IMR-90 (cell line): ENCODE data around the gene MRPL58. TPM values are rescaled to one million over a fixed set of nuclear protein-coding genes. Genes with fewer than 3 reads are reported as not detected.

ENCODE experiments used
- ATAC-seq: fragments of 200-7000 bp; cut with Tn5 transposase; 2 replicates; pipeline ENCODE4 v1.9.1; 2020; ENCODE audit warnings: low read depth, mild to moderate bottlenecking, moderate library complexity
- BruUV-seq: library from RNA; stranded (reverse); fragments of 400-500 nt; replicated peaks from 2 replicates; lab custom pipeline; 2021; lab: Mats Ljungman, UMichigan
- CTCF ChIA-PET: fragments of 300-600 bp; formaldehyde crosslinking; extraction: SDS; loops from one replicate; lab custom pipeline; 2021; ENCODE audit warnings: antibody characterized with exemption; lab: Yijun Ruan, JAX
- POLR2A ChIA-PET: fragments of 300-600 bp; sonication (Branson Sonifier 250); formaldehyde crosslinking; loops from one replicate; lab custom pipeline; 2022; ENCODE audit warnings: antibody characterized with exemption; ENCODE audit not compliant: unreplicated experiment; lab: Charles Lee
- DNase-seq: peaks from one replicate; pipeline ENCODE4 v3.0.0; 2013
- H2AFZ ChIP-seq: replicated peaks from 2 replicates; pipeline ENCODE3; 2013; ENCODE audit warnings: low read length, mild to moderate bottlenecking; ENCODE audit not compliant: poor library complexity
- H2AK5ac ChIP-seq: 2 replicates; pipeline ENCODE4 v1.6.1; 2013; ENCODE audit warnings: low read depth, low read length, inconsistent platforms
- H2AK9ac ChIP-seq: replicated peaks from 2 replicates; pipeline ENCODE3; 2013; ENCODE audit warnings: mild to moderate bottlenecking, low read depth, low read length, moderate library complexity; ENCODE audit not compliant: poor library complexity
- H2BK120ac ChIP-seq: 2 replicates; pipeline ENCODE4 v1.6.1; 2013; ENCODE audit warnings: low read depth, low read length, inconsistent platforms
- H2BK15ac ChIP-seq: 3 replicates; pipeline ENCODE4 v1.6.1; 2013; ENCODE audit warnings: low read depth, low read length, inconsistent platforms
- H2BK20ac ChIP-seq: 2 replicates; pipeline ENCODE4 v1.6.1; 2013; ENCODE audit warnings: low read depth, mild to moderate bottlenecking, inconsistent platforms, low read length, moderate library complexity
- H2BK5ac ChIP-seq: 2 replicates; pipeline ENCODE4 v1.6.1; 2013; ENCODE audit warnings: mild to moderate bottlenecking, low read depth, low read length, inconsistent platforms; ENCODE audit not compliant: poor library complexity, severe bottlenecking
- H3K14ac ChIP-seq: replicated peaks from 2 replicates; pipeline ENCODE4 v1.6.1; 2013; ENCODE audit warnings: low read depth, low read length, inconsistent platforms
- H3K18ac ChIP-seq: 2 replicates; pipeline ENCODE4 v1.6.1; 2013; ENCODE audit warnings: low read depth, low read length, control low read depth
- H3K23ac ChIP-seq: 2 replicates; pipeline ENCODE4 v1.6.1; 2013; ENCODE audit warnings: low read depth, low read length, inconsistent platforms
- H3K27ac ChIP-seq: 2 replicates; pipeline ENCODE4 v1.5.1; 2013; ENCODE audit warnings: mild to moderate bottlenecking, control low read depth, low read length; ENCODE audit not compliant: insufficient read depth
- H3K27me3 ChIP-seq: 2 replicates; pipeline ENCODE4 v1.6.1; 2013; ENCODE audit warnings: low read length; ENCODE audit not compliant: control insufficient read depth, insufficient read depth
- H3K36me3 ChIP-seq: 2 replicates; pipeline ENCODE4 v1.6.1; 2013; ENCODE audit warnings: low read length, mixed read lengths; ENCODE audit not compliant: control insufficient read depth, insufficient read depth
- H3K4ac ChIP-seq: 2 replicates; pipeline ENCODE4 v1.6.1; 2013; ENCODE audit warnings: low read depth, low read length, inconsistent platforms
- H3K4me1 ChIP-seq: 2 replicates; pipeline ENCODE4 v1.6.1; 2013; ENCODE audit warnings: low read length, mixed read lengths; ENCODE audit not compliant: control insufficient read depth, insufficient read depth
- H3K4me2 ChIP-seq: 2 replicates; pipeline ENCODE4 v1.6.1; 2013; ENCODE audit warnings: low read depth, mild to moderate bottlenecking, control low read depth, low read length, moderate library complexity
- H3K4me3 ChIP-seq: 2 replicates; pipeline ENCODE4 v1.5.1; 2013; ENCODE audit warnings: low read depth, mild to moderate bottlenecking, control low read depth, low read length, moderate library complexity; ENCODE audit not compliant: insufficient read depth
- H3K56ac ChIP-seq: 2 replicates; pipeline ENCODE4 v1.6.1; 2013; ENCODE audit warnings: low read length, inconsistent platforms; ENCODE audit not compliant: insufficient read depth; ENCODE audit errors: extremely low read depth
- H3K79me1 ChIP-seq, 2 experiments: 2 replicates each; pipeline ENCODE4 v1.6.1; 2013; ENCODE audit warnings: low read length in 2 of 2, inconsistent platforms in 1 of 2, low read depth in 1 of 2
- H3K9ac ChIP-seq: 2 replicates; pipeline ENCODE4 v1.6.1; 2013; ENCODE audit warnings: low read depth, low read length, control low read depth
- H3K9me1 ChIP-seq: 2 replicates; pipeline ENCODE4 v1.6.1; 2013; ENCODE audit warnings: low read length, inconsistent platforms; ENCODE audit not compliant: insufficient read depth
- H3K9me3 ChIP-seq: 2 replicates; pipeline ENCODE4 v1.6.1; 2013; ENCODE audit warnings: low read length; ENCODE audit not compliant: control insufficient read depth, insufficient read depth
- H4K20me1 ChIP-seq: 2 replicates; pipeline ENCODE4 v1.6.1; 2013; ENCODE audit warnings: low read length, inconsistent platforms; ENCODE audit not compliant: insufficient read depth
- H4K5ac ChIP-seq: 2 replicates; pipeline ENCODE4 v1.6.1; 2013; ENCODE audit warnings: mild to moderate bottlenecking, low read depth, low read length, control low read depth
- H4K8ac ChIP-seq, 2 experiments: 2 replicates each; pipeline ENCODE4 v1.6.1; 2013; ENCODE audit warnings: low read depth in 2 of 2, low read length in 2 of 2, control low read depth in 1 of 2, inconsistent platforms in 1 of 2
- H4K91ac ChIP-seq: 2 replicates; pipeline ENCODE4 v1.6.1; 2013; ENCODE audit warnings: low read depth, low read length, inconsistent platforms; ENCODE audit not compliant: insufficient read depth
- CEBPB ChIP-seq: IDR thresholded peaks from 2 replicates; pipeline ENCODE4 v1.6.1; 2012; ENCODE audit warnings: low read depth, low read length, improper control_type of control experiment
- MAFK ChIP-seq: IDR thresholded peaks from 2 replicates; pipeline ENCODE4 v1.6.1; 2012; ENCODE audit warnings: low read depth, low read length, improper control_type of control experiment
- RCOR1 ChIP-seq: IDR thresholded peaks from 2 replicates; pipeline ENCODE4 v1.6.1; 2012; ENCODE audit warnings: mild to moderate bottlenecking, low read length, improper control_type of control experiment; ENCODE audit not compliant: insufficient replicate concordance
- SMC3 ChIP-seq: fragments of 150-350 bp; IDR thresholded peaks from 2 replicates; pipeline ENCODE4 v1.6.1; 2016; ENCODE audit warnings: low read depth, mild to moderate bottlenecking, antibody characterized with exemption, low read length, moderate library complexity
- WGBS, 2 experiments: methylation state at CpG; one replicate each; pipeline versions ENCODE4 v1.1.5 to v1.1.7; 2013; ENCODE audit warnings: missing lambda C conversion rate in 2 of 2; ENCODE audit not compliant: insufficient read length in 1 of 2; ENCODE audit errors: extremely low coverage in 2 of 2; 5-methylcytosine and 5-hydroxymethylcytosine counted together
- dilution Hi-C: fragments of 300-500 bp; cut with HindIII; formaldehyde crosslinking; loops from one replicate; pipeline ENCODE4 v1.14.3; 2018; ENCODE audit warnings: low sequenced_read_pairs; ENCODE audit not compliant: unreplicated experiment
- in situ Hi-C: fragments of 300-500 bp; cut with MboI; formaldehyde crosslinking; loops from 3 replicates; pipeline ENCODE4 v1.14.3; 2019; ENCODE audit warnings: low sequenced_read_pairs, inconsistent platforms, mixed read lengths
- intact Hi-C: fragments of 100-400 bp; cut with micrococcal nuclease; formaldehyde crosslinking; loops from 2 replicates; pipeline ENCODE4 v1.10.0; 2022
- polyA plus RNA-seq, 3 experiments: library from polyadenylated mRNA; depleted of rRNA; stranded (reverse); fragments of >200 nt; gene quantifications; 2 replicates each; pipeline ENCODE4 v1.2.3, GENCODE V29; 2012; ENCODE audit warnings: low replicate concordance in 1 of 3
- total RNA-seq: library from RNA; depleted of rRNA; stranded (reverse); fragments of >200 nt; gene quantifications from 2 replicates; pipeline ENCODE4 v1.2.3, GENCODE V29; 2012
- TF ChIP-seq, protein P1 (sequence below): fragments of 150-350 bp; IDR thresholded peaks from 2 replicates; pipeline ENCODE4 v1.6.1; 2016; ENCODE audit warnings: low read depth, mild to moderate bottlenecking, low read length, moderate library complexity, borderline replicate concordance
- TF ChIP-seq, protein P2 (sequence below): fragments of 150-350 bp; IDR thresholded peaks from 2 replicates; pipeline ENCODE4 v1.6.1; 2017; ENCODE audit warnings: mild to moderate bottlenecking, antibody characterized with exemption, low read length, low read depth

MRPL58 gene
- total and polyA plus RNA-seq, 2 of the 4 experiments (the other 2 are of a cell fraction) = 42.5 to 53.0 TPM

GRCh38 chr17:75048249-75048878 is 35.9 kb downstream of the MRPL58 start:
- BruUV-seq = no TSS peak

More at GRCh38 chr17:75048249-75048878, 35.9 kb downstream of the MRPL58 start:
- H3K9me1 ChIP-seq = no peaks in the 10 kb centered on the region
- peak overlapping the region; percentile 94; the same call in 1 of the 2 replicates for H3K23ac ChIP-seq
- H3K4me3 ChIP-seq = peak overlapping the region; percentile 71; the same call in 1 of the 2 replicates
- peak overlapping the region; percentile 90 for H3K4me2 ChIP-seq
- WGBS, 2 experiments = 33% methylated on average over 1 of the region's 5 CpGs; no CpG with 5 or more reads in 1 of the 2 experiments
- 0 out of 2 replicates have a peak overlapping the region, but pooled peaks have one; percentile 30 for H3K27ac ChIP-seq
- peak overlapping the region; percentile 83; the same call in 1 of the 2 replicates for H3K9ac ChIP-seq
- TF ChIP-seq CEBPB (peak; percentile 41; the same call in 1 of the 2 replicates), SMC3 (no peak), RCOR1 (no peak), MAFK (no peak)
- TF ChIP-seq, protein P1, sequence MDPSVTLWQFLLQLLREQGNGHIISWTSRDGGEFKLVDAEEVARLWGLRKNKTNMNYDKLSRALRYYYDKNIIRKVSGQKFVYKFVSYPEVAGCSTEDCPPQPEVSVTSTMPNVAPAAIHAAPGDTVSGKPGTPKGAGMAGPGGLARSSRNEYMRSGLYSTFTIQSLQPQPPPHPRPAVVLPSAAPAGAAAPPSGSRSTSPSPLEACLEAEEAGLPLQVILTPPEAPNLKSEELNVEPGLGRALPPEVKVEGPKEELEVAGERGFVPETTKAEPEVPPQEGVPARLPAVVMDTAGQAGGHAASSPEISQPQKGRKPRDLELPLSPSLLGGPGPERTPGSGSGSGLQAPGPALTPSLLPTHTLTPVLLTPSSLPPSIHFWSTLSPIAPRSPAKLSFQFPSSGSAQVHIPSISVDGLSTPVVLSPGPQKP = no peak
- TF ChIP-seq, protein P2, sequence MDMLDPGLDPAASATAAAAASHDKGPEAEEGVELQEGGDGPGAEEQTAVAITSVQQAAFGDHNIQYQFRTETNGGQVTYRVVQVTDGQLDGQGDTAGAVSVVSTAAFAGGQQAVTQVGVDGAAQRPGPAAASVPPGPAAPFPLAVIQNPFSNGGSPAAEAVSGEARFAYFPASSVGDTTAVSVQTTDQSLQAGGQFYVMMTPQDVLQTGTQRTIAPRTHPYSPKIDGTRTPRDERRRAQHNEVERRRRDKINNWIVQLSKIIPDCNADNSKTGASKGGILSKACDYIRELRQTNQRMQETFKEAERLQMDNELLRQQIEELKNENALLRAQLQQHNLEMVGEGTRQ = no peak
- peak overlapping the region; percentile 100 for H2AK9ac ChIP-seq
- POLR2A ChIA-PET = interaction anchor here (0.5 kb wide), 1 partner anchor 84 kb away, joined by 16 read pairs; no protein-coding TSS in a partner anchor
- no peak overlapping the region for H2AFZ ChIP-seq
- no peak overlapping the region for H3K4ac ChIP-seq
- no peak overlapping the region; the same call in 1 of the 2 replicates for H3K56ac ChIP-seq
- H4K91ac ChIP-seq = no peak overlapping the region
- dilution Hi-C loops (no loop called here), intact Hi-C loops (loop anchor here (5.0 kb wide), 1 partner anchor 86 kb away; no protein-coding TSS in a partner anchor), in situ Hi-C loops (no loop called here)
- H4K5ac ChIP-seq = no peak overlapping the region
- no peak overlapping the region for H2BK120ac ChIP-seq
- CTCF ChIA-PET = interaction anchor here (0.6 to 1.3 kb wide), 5 partner anchors 8 to 87 kb away, joined by 3 to 4 read pairs (median 3); no protein-coding TSS in a partner anchor
- no peak overlapping the region for H3K18ac ChIP-seq
- ATAC-seq (no peak), DNase-seq (peak; percentile 10)
- peak overlapping the region; percentile 34; the same call in 1 of the 2 replicates for H3K14ac ChIP-seq
- no peaks in the 10 kb centered on the region for H3K9me3 ChIP-seq
- H3K4me1 ChIP-seq = no peaks in the 10 kb centered on the region; the same call in 1 of the 2 replicates
- H2BK5ac ChIP-seq = no peak overlapping the region
- H2BK20ac ChIP-seq = no peak overlapping the region
- peak overlapping the region; percentile 45; the same call in 1 of the 2 replicates for H2AK5ac ChIP-seq
- peaks cover 9% of the 10 kb centered on the region for H3K36me3 ChIP-seq
- peaks cover 19 to 48% of the 10 kb centered on the region in 2 experiments for H3K79me1 ChIP-seq
- no peak overlapping the region for H2BK15ac ChIP-seq
- H4K20me1 ChIP-seq = 0 out of 2 replicates have a peak, but pooled peaks cover 3% of the 10 kb centered on the region
- no peaks in the 10 kb centered on the region for H3K27me3 ChIP-seq
- H4K8ac ChIP-seq = peak overlapping the region in 1 of 2 experiments; percentile 19; a peak in 1 of 4 replicates
